ENCODE data around the gene IL18. TPM values are rescaled to one million over a fixed set of nuclear protein-coding genes. Genes with fewer than 3 reads are reported as not detected.

IL18 gene
- total RNA-seq, 2 donors from 2014 or later, result 11.1 to 17.0 TPM

DNA sequence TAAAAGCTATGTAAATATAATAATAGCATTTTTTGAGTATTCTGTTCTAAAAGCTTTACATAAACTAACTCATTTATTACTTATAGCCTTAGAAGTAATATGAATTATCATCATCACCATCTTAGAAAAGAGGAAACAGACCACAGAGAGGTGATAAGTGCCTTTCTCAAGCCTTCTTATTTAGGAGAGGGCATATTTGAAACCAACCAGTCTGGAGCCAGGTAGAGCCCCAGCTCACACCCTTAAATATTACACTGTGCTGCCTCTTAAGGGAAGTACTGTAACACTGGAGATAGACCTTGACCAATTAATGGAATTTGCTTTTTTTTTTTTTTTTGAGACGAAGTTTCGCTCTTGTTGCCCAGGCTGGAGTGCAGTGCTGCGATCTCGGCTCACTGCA is 13.7 kb upstream of the IL18 start:
- Histone ChIP-seq H3K36me3 (no peaks in the 10 kb centered on the region), H3K27ac (peak overlapping the region; percentile 11 to 86), H3K9me3 (no peaks in the 10 kb centered on the region), H3K4me1 (peaks cover 0 to 23% of the 10 kb centered on the region in 2 donors), H3K4me3 (peak overlapping the region; percentile 45 to 50), H3K27me3 (no peaks in the 10 kb centered on the region)
- no peak for DNase-seq (ENCODE audit: low spot score)
- TF ChIP-seq, protein P1, sequence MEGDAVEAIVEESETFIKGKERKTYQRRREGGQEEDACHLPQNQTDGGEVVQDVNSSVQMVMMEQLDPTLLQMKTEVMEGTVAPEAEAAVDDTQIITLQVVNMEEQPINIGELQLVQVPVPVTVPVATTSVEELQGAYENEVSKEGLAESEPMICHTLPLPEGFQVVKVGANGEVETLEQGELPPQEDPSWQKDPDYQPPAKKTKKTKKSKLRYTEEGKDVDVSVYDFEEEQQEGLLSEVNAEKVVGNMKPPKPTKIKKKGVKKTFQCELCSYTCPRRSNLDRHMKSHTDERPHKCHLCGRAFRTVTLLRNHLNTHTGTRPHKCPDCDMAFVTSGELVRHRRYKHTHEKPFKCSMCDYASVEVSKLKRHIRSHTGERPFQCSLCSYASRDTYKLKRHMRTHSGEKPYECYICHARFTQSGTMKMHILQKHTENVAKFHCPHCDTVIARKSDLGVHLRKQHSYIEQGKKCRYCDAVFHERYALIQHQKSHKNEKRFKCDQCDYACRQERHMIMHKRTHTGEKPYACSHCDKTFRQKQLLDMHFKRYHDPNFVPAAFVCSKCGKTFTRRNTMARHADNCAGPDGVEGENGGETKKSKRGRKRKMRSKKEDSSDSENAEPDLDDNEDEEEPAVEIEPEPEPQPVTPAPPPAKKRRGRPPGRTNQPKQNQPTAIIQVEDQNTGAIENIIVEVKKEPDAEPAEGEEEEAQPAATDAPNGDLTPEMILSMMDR (IDR thresholded peaks at IDR 0.05), result no peak

DNA sequence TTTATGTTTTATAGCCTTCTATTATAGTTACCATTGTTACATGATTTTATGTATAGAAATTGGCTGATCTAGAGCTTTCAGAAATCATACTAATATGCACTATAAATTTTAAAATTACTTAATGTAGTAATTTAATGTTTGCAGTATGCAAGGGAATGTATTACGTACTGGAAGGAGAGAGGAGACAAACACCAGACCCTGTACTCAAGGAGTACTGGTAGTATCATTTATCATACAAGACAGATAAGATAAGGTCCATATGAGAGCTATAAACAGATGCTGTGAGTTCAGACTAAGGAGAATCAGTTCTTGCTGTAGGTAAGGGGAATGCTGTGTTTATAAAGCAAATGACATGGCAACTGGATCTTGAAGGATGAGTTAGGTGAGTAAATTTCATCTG is 12.2 kb upstream of the IL18 start:
- H3K27ac ChIP-seq, result peak overlapping the region; percentile 84 to 86
- peaks cover 0 to 23% of the 10 kb centered on the region in 2 donors for H3K4me1 ChIP-seq
- DNase-seq (ENCODE audit: low spot score), result no peak
- peak overlapping the region; percentile 45 to 50 for H3K4me3 ChIP-seq
- TF ChIP-seq, protein P1 (IDR thresholded peaks at IDR 0.05), result no peak
- H3K27me3 ChIP-seq, result no peaks in the 10 kb centered on the region
- no peaks in the 10 kb centered on the region for H3K36me3 ChIP-seq
- H3K9me3 ChIP-seq, result no peaks in the 10 kb centered on the region

DNA sequence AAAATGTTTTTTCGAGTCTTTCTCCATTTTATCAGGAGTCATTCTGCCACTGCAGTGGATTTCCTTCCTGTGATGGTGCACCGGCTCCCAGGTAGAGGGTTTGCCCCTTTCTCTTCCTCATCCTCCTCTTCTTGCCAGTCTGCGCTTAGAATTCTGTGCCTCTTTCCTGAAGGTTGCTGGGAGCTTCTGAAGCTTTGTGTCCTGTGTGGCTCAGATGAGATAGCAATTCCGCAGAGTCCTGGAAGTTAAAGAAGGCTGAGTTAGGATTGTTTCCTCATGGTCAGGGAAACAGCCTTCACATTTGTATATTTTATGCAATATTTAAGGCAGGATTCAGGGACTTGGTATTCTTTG is 11.7 kb upstream of the IL18 start:
- no peaks in the 10 kb centered on the region for H3K27me3 ChIP-seq
- no peak for DNase-seq (ENCODE audit: low spot score)
- no peaks in the 10 kb centered on the region for H3K9me3 ChIP-seq
- TF ChIP-seq, protein P1 (IDR thresholded peaks at IDR 0.05), result no peak
- peak overlapping the region; percentile 45 to 50 for H3K4me3 ChIP-seq
- peaks cover 0 to 23% of the 10 kb centered on the region in 2 donors for H3K4me1 ChIP-seq
- H3K27ac ChIP-seq, result peak overlapping the region; percentile 84 to 86
- H3K36me3 ChIP-seq, result no peaks in the 10 kb centered on the region

DNA sequence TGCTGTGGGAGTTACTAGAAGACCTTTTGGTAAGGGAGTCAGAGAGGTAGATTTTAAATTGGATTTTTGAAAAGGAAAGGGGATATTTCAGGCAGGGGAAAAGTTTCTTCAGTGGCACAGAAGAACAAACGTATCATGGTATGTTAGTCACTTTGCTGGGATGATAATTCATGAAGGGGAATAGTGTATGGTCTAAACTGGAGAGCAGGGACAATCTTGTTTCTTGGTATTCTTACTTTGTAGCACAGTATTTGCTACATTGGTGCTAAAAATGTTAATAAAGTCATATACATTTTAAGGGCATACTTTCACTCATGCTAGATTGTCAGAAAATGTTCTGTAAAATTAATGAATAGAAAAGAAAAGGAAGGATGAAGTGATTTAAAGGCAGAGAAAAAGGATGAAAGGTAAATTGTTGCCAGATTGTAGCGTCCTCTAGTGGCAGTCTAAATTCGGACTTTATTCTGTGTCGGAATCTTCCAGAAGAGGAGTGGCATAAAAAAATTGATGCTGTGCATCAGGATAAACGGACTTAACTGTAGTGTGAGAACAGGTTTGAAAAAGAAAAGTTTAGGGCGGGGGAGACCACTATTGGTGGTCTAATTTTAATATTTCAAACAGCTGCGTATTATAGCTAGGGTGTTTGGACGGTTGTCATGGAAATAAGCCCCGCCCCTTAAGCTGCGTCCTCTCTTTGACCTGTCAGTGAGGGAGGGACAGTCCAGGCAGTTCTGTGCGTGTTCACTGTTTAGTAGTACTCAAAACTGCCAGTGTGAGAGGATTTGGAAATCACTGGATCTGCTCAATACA is 11.1 kb upstream of the IL18 start, which contains the start of gene BCO2:
TSS of gene BCO2 (plus strand) at position 724 of the 810 bp plus-strand sequence. CDS start 90 bp downstream, outside the sequence.
- H3K36me3 ChIP-seq, result no peaks in the 10 kb centered on the region
- peak within 1 kb of the TSS; percentile 84 to 86 for H3K27ac ChIP-seq
- no peaks in the 10 kb centered on the region for H3K27me3 ChIP-seq

DNA sequence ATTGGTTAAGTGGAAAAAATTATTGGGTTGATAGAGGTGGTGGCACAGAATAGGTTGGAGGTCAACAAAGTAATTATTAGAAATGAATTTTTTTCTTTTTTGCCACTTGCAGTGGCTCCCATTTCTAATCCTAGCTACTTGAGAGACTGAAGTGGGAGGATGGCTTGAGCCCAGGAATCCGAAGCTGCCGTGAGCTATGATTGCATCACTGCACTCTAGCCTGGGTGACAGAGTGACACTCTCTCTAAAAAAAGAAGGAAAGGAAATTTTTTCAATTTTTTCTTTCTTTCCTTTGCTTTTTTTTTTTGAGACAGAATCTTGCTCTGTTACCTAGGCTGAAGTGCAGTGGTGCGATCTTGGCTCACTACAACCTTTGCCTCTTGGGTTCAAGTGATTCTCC is 9.3 kb upstream of the IL18 start:
- no peak for DNase-seq (ENCODE audit: low spot score)
- Histone ChIP-seq H3K27ac (peak overlapping the region; percentile 33 to 86), H3K36me3 (no peaks in the 10 kb centered on the region), H3K27me3 (no peaks in the 10 kb centered on the region), H3K9me3 (no peaks in the 10 kb centered on the region), H3K4me1 (peaks cover 0 to 11% of the 10 kb centered on the region in 2 donors), H3K4me3 (no peak overlapping the region)
- TF ChIP-seq, protein P1 (IDR thresholded peaks at IDR 0.05), result no peak

More for the DNA sequence above, 11.1 kb upstream of the IL18 start, which contains the start of gene BCO2:
- H3K9me3 ChIP-seq, result no peaks in the 10 kb centered on the region
- H3K4me1 ChIP-seq, result peaks cover 0 to 21% of the 10 kb centered on the region in 2 donors
- peak within 1 kb of the TSS; percentile 45 to 50 for H3K4me3 ChIP-seq
- TF ChIP-seq, protein P1 (IDR thresholded peaks at IDR 0.05), result peak; percentile 77 to 87
- DNase-seq (ENCODE audit: low spot score), result peak; percentile 91

Data from right atrium auricular region (tissue), 2 donors.